Measurements from ENCODE around the gene ITGB8. TPM values are rescaled to one million over a fixed set of nuclear protein-coding genes. Genes with fewer than 3 reads are reported as not detected.

Gene ITGB8
- total and polyA plus RNA-seq, 4 donors, result 0.16 to 2.8 (median 0.51) TPM

DNA sequence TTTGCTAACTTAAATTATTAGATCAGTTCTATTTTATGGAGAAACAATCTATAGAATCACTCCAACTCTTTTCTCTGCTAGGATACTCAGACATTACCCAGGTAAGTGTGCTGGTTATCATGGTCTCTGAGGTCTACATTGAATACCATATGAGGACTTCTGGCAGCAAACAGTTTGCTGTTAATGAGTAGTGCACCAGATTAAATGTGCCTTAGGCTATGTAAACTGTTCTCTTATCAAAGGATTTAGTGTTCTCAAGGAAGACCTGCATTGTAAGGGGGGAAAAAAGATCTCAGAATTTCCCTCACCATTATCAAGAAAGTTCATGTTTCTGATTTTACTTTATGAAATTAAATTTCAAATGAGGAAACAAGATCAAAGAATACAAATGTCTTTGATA, 107.5 kb downstream of the ITGB8 start:
- Histone ChIP-seq H3K27me3 (ENCODE audit: control insufficient read depth in 4 of 4, insufficient read depth in 4 of 4, low read length in 3 of 4) (peaks cover 0 to 3% (median 0%) of the 10 kb centered on the region in 4 donors), H3K4me1 (ENCODE audit: control insufficient read depth in 4 of 4, insufficient read depth in 4 of 4, low read length in 3 of 4) (no peaks in the 10 kb centered on the region), H3K9me3 (ENCODE audit: control insufficient read depth in 4 of 4, low read length in 3 of 4) (no peaks in the 10 kb centered on the region), H3K36me3 (ENCODE audit: control insufficient read depth in 4 of 4, insufficient read depth in 3 of 4, low read depth in 1 of 4, low read length in 3 of 4) (no peaks in the 10 kb centered on the region), H3K27ac (ENCODE audit: low read depth in 1 of 2, low read length in 2 of 2) (no peak overlapping the region), H3K4me3 (ENCODE audit: low read depth in 1 of 3, low read length in 3 of 3) (no peak overlapping the region), H3K9ac (ENCODE audit: low read depth in 1 of 2, low read length in 2 of 2) (no peak overlapping the region)
- DNase-seq (ENCODE audit: low spot score), result no peak
- no peak for TF ChIP-seq JUND (IDR thresholded peaks at IDR 0.05)
- TF ChIP-seq HNF4A (conservative IDR thresholded peaks at IDR 0.05), result no peak
- no peak for TF ChIP-seq EGR1 (IDR thresholded peaks at IDR 0.05; ENCODE audit: low read depth in 2 of 2)
- TF ChIP-seq FOXA2 (IDR thresholded peaks at IDR 0.05), result no peak
- TF ChIP-seq GABPA (IDR thresholded peaks at IDR 0.05 in 1 of 2, conservative IDR thresholded peaks at IDR 0.05 in 1 of 2), result no peak
- TF ChIP-seq, protein P1, sequence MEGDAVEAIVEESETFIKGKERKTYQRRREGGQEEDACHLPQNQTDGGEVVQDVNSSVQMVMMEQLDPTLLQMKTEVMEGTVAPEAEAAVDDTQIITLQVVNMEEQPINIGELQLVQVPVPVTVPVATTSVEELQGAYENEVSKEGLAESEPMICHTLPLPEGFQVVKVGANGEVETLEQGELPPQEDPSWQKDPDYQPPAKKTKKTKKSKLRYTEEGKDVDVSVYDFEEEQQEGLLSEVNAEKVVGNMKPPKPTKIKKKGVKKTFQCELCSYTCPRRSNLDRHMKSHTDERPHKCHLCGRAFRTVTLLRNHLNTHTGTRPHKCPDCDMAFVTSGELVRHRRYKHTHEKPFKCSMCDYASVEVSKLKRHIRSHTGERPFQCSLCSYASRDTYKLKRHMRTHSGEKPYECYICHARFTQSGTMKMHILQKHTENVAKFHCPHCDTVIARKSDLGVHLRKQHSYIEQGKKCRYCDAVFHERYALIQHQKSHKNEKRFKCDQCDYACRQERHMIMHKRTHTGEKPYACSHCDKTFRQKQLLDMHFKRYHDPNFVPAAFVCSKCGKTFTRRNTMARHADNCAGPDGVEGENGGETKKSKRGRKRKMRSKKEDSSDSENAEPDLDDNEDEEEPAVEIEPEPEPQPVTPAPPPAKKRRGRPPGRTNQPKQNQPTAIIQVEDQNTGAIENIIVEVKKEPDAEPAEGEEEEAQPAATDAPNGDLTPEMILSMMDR (IDR thresholded peaks at IDR 0.05; ENCODE audit: low read depth, low read length, missing input control), result no peak
- TF ChIP-seq FOXA1 (IDR thresholded peaks at IDR 0.05), result no peak
- TF ChIP-seq, protein P2, sequence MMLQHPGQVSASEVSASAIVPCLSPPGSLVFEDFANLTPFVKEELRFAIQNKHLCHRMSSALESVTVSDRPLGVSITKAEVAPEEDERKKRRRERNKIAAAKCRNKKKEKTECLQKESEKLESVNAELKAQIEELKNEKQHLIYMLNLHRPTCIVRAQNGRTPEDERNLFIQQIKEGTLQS (IDR thresholded peaks at IDR 0.05), result no peak
- TF ChIP-seq, protein P3, sequence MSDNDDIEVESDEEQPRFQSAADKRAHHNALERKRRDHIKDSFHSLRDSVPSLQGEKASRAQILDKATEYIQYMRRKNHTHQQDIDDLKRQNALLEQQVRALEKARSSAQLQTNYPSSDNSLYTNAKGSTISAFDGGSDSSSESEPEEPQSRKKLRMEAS (IDR thresholded peaks at IDR 0.05), result no peak
- TF ChIP-seq RAD21 (IDR thresholded peaks at IDR 0.05), result no peak
- TF ChIP-seq, protein P4, sequence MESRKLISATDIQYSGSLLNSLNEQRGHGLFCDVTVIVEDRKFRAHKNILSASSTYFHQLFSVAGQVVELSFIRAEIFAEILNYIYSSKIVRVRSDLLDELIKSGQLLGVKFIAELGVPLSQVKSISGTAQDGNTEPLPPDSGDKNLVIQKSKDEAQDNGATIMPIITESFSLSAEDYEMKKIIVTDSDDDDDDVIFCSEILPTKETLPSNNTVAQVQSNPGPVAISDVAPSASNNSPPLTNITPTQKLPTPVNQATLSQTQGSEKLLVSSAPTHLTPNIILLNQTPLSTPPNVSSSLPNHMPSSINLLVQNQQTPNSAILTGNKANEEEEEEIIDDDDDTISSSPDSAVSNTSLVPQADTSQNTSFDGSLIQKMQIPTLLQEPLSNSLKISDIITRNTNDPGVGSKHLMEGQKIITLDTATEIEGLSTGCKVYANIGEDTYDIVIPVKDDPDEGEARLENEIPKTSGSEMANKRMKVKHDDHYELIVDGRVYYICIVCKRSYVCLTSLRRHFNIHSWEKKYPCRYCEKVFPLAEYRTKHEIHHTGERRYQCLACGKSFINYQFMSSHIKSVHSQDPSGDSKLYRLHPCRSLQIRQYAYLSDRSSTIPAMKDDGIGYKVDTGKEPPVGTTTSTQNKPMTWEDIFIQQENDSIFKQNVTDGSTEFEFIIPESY (IDR thresholded peaks at IDR 0.05), result no peak

DNA sequence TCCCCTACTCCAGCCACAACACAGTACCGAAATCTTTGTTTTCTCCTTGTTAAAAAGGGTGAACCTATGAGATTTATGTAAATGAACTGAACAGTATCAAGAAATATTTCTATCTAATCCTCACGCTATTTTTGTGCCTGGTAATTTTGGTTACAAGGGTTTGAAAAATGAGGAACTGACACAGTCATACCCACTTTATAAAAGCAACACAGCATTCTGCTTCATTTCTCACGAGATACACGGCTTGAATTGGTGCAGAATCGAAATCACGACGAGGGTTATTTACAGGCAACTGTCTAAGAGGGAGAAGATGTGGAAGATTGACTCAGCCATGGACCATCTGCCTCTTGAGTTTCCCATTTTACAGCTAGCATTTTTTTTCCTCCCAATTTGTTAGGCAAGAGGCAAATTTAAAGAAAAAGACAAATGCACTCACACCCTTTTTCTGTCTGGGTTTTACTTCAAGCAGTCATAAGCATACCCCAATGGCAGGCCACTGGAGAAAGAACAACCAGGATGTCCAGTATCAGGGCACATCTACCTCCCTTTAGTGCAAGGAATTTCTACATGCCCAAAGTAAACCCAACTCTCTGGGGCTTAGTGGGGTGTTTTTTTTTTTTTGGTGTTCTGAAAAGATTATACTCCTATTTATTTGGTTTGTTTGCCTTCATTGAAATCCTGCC, 108.1 kb downstream of the ITGB8 start:
- Histone ChIP-seq H3K4me3 (ENCODE audit: low read depth in 1 of 3, low read length in 3 of 3) (no peak overlapping the region), H3K27me3 (ENCODE audit: control insufficient read depth in 4 of 4, insufficient read depth in 4 of 4, low read length in 3 of 4) (peaks cover 0 to 3% (median 0%) of the 10 kb centered on the region in 4 donors), H3K4me1 (ENCODE audit: control insufficient read depth in 4 of 4, insufficient read depth in 4 of 4, low read length in 3 of 4) (no peaks in the 10 kb centered on the region), H3K36me3 (ENCODE audit: control insufficient read depth in 4 of 4, insufficient read depth in 3 of 4, low read depth in 1 of 4, low read length in 3 of 4) (no peaks in the 10 kb centered on the region), H3K27ac (ENCODE audit: low read depth in 1 of 2, low read length in 2 of 2) (no peak overlapping the region), H3K9ac (ENCODE audit: low read depth in 1 of 2, low read length in 2 of 2) (no peak overlapping the region), H3K9me3 (ENCODE audit: control insufficient read depth in 4 of 4, low read length in 3 of 4) (no peaks in the 10 kb centered on the region)
- no peak for TF ChIP-seq YY1 (IDR thresholded peaks at IDR 0.05)
- TF ChIP-seq, protein P5, sequence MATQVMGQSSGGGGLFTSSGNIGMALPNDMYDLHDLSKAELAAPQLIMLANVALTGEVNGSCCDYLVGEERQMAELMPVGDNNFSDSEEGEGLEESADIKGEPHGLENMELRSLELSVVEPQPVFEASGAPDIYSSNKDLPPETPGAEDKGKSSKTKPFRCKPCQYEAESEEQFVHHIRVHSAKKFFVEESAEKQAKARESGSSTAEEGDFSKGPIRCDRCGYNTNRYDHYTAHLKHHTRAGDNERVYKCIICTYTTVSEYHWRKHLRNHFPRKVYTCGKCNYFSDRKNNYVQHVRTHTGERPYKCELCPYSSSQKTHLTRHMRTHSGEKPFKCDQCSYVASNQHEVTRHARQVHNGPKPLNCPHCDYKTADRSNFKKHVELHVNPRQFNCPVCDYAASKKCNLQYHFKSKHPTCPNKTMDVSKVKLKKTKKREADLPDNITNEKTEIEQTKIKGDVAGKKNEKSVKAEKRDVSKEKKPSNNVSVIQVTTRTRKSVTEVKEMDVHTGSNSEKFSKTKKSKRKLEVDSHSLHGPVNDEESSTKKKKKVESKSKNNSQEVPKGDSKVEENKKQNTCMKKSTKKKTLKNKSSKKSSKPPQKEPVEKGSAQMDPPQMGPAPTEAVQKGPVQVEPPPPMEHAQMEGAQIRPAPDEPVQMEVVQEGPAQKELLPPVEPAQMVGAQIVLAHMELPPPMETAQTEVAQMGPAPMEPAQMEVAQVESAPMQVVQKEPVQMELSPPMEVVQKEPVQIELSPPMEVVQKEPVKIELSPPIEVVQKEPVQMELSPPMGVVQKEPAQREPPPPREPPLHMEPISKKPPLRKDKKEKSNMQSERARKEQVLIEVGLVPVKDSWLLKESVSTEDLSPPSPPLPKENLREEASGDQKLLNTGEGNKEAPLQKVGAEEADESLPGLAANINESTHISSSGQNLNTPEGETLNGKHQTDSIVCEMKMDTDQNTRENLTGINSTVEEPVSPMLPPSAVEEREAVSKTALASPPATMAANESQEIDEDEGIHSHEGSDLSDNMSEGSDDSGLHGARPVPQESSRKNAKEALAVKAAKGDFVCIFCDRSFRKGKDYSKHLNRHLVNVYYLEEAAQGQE (IDR thresholded peaks at IDR 0.05), result no peak
- no peak for TF ChIP-seq GABPA (IDR thresholded peaks at IDR 0.05 in 1 of 2, conservative IDR thresholded peaks at IDR 0.05 in 1 of 2)
- no peak for TF ChIP-seq HNF4G (IDR thresholded peaks at IDR 0.05)
- TF ChIP-seq, protein P4 (IDR thresholded peaks at IDR 0.05), result no peak
- no peak for TF ChIP-seq SP1 (IDR thresholded peaks at IDR 0.05)
- TF ChIP-seq HNF4A (conservative IDR thresholded peaks at IDR 0.05), result no peak
- no peak for TF ChIP-seq RAD21 (IDR thresholded peaks at IDR 0.05)
- TF ChIP-seq JUND (IDR thresholded peaks at IDR 0.05), result no peak
- TF ChIP-seq, protein P3 (IDR thresholded peaks at IDR 0.05), result no peak
- TF ChIP-seq, protein P1 (IDR thresholded peaks at IDR 0.05; ENCODE audit: low read depth, low read length, missing input control), result no peak
- no peak for DNase-seq (ENCODE audit: low spot score)
- 63% methylated on average over 7 of the region's 7 CpGs for WGBS
